GM19452 (cell line): Measurements from ENCODE around the gene SLC9A2.

ENCODE experiments used
- ATAC-seq: cut with Tn5 transposase; IDR thresholded peaks from one replicate; pipeline ENCODE4 v1.9.1; 2021; ENCODE audit not compliant: unreplicated experiment

Gene SLC9A2

GRCh38 chr2:102669401-102669800 lies 50.0 kb downstream of the SLC9A2 start:
- ATAC-seq = no peak

GRCh38 chr2:102672107-102672776 lies 52.9 kb downstream of the SLC9A2 start:
- ATAC-seq = no peak

GRCh38 chr2:102674370-102674769 lies 55.0 kb downstream of the SLC9A2 start:
- ATAC-seq = no peak

GRCh38 chr2:102674836-102675235 lies 55.5 kb downstream of the SLC9A2 start:
- ATAC-seq = no peak

- no peak for ATAC-seq
Measured at GRCh38 chr2:102677244-102678215, 58.2 kb downstream of the SLC9A2 start.

GRCh38 chr2:102678442-102678841 lies 59.1 kb downstream of the SLC9A2 start:
- ATAC-seq = no peak

GRCh38 chr2:102686479-102687439 lies 67.4 kb downstream of the SLC9A2 start:
- ATAC-seq = no peak

- no peak for ATAC-seq
Measured at GRCh38 chr2:102690012-102690411, 70.7 kb downstream of the SLC9A2 start.

GRCh38 chr2:102696463-102696862 lies 77.1 kb downstream of the SLC9A2 start:
- no peak for ATAC-seq

GRCh38 chr2:102698369-102699111 lies 79.2 kb downstream of the SLC9A2 start:
- ATAC-seq = no peak

- no peak for ATAC-seq
Measured at GRCh38 chr2:102703305-102703704, 84.0 kb downstream of the SLC9A2 start.

GRCh38 chr2:102703748-102704147 lies 84.4 kb downstream of the SLC9A2 start:
- no peak for ATAC-seq

- no peak for ATAC-seq
Measured at GRCh38 chr2:102704531-102704930, 85.2 kb downstream of the SLC9A2 start.

GRCh38 chr2:102707796-102708695 lies 88.7 kb downstream of the SLC9A2 start:
- no peak for ATAC-seq

GRCh38 chr2:102708847-102709559 lies 89.7 kb downstream of the SLC9A2 start:
- ATAC-seq = no peak

GRCh38 chr2:102717308-102718018 lies 98.1 kb downstream of the SLC9A2 start:
- ATAC-seq = no peak

GRCh38 chr2:102718387-102719316 lies 99.3 kb downstream of the SLC9A2 start:
- ATAC-seq = no peak
